Stimulated activated CD8-positive, alpha-beta memory T cell treated with anti-CD3 and anti-CD28 coated beads, Interleukin-7, amount 100 ng/mL, for 24 hours (primary cell): Measurements from ENCODE around the gene PDE7B.

ENCODE experiments used
- DNase-seq: peaks from one replicate; pipeline ENCODE4 v3.0.0-alpha.2; 2020; ENCODE audit warnings: low read depth

Gene PDE7B

GRCh38 chr6:135851442-135852271, at the start of gene PDE7B:
Gene PDE7B (plus strand): TSS chr6:135851701.
- DNase-seq, result no peak

- DNase-seq, result no peak
Measured at GRCh38 chr6:135801755-135802465, 49.6 kb upstream of the PDE7B start.

GRCh38 chr6:135810486-135810885, 41.0 kb upstream of the PDE7B start:
- no peak for DNase-seq

GRCh38 chr6:135811170-135811569, 40.3 kb upstream of the PDE7B start:
- no peak for DNase-seq

GRCh38 chr6:135811644-135812526, 39.6 kb upstream of the PDE7B start:
- DNase-seq, result no peak

GRCh38 chr6:135813401-135813800, 38.1 kb upstream of the PDE7B start:
- no peak for DNase-seq

- DNase-seq, result no peak
Measured at GRCh38 chr6:135814043-135814442, 37.5 kb upstream of the PDE7B start.

GRCh38 chr6:135815216-135815615, 36.3 kb upstream of the PDE7B start:
- DNase-seq, result no peak

GRCh38 chr6:135817035-135817434, 34.5 kb upstream of the PDE7B start:
- DNase-seq, result no peak

GRCh38 chr6:135819665-135820064, 31.8 kb upstream of the PDE7B start:
- DNase-seq, result no peak

GRCh38 chr6:135820340-135820739, 31.2 kb upstream of the PDE7B start:
- no peak for DNase-seq

- DNase-seq, result no peak
Measured at GRCh38 chr6:135823851-135824250, 27.6 kb upstream of the PDE7B start.

- no peak for DNase-seq
Measured at GRCh38 chr6:135826236-135826804, 25.2 kb upstream of the PDE7B start.

- no peak for DNase-seq
Measured at GRCh38 chr6:135828021-135828420, 23.5 kb upstream of the PDE7B start.

- no peak for DNase-seq
Measured at GRCh38 chr6:135830452-135830881, 21.0 kb upstream of the PDE7B start.

- DNase-seq, result no peak
Measured at GRCh38 chr6:135831016-135831415, 20.5 kb upstream of the PDE7B start.

- DNase-seq, result no peak
Measured at GRCh38 chr6:135832166-135832565, 19.3 kb upstream of the PDE7B start.

GRCh38 chr6:135833771-135834170, 17.7 kb upstream of the PDE7B start:
- no peak for DNase-seq

GRCh38 chr6:135837735-135838449, 13.6 kb upstream of the PDE7B start:
- DNase-seq, result no peak

- no peak for DNase-seq
Measured at GRCh38 chr6:135839121-135839520, 12.4 kb upstream of the PDE7B start.

- no peak for DNase-seq
Measured at GRCh38 chr6:135842618-135843392, 8.7 kb upstream of the PDE7B start.
